ENCODE measurements around the gene OSBPL3. TPM values are rescaled to one million over a fixed set of nuclear protein-coding genes. Genes with fewer than 3 reads are reported as not detected.

Gene OSBPL3
- total RNA-seq, 1 donor from 2014 or later = 37.5 TPM

DNA sequence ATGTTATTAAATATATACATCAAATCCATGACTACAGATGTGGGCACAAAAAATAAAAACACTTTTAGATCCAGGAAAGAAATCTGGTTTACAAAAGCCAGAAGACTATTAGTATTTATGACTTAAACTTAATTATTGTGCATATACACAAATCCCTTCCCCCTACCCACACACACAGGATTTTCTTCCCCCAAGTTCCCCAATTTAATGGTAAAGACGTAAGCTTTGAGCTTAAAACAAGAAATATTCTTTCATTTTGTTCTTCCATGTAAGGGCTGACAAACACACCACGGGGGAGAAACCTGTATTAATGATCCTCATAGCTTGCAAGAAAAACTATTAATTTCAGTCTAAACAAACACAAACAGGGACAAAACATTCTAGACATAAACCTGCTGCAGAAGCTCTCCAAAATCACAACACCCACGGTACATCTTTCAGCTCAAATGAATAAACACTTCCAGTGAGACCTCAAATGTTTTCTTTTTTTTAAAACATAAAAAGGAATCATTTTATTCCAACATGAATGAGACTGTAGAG lies 28.5 kb downstream of the OSBPL3 start:
- TF ChIP-seq CTCF (IDR thresholded peaks at IDR 0.05; ENCODE audit: partially characterized antibody, unreplicated experiment) = no peak
- peaks cover 7% of the 10 kb centered on the region for H3K36me3 Mint-ChIP-seq (ENCODE audit: unreplicated experiment)
- H3K27ac Mint-ChIP-seq (ENCODE audit: unreplicated experiment) = no peak overlapping the region
- H3K4me3 Mint-ChIP-seq (ENCODE audit: unreplicated experiment) = no peak overlapping the region
- H3K27me3 Mint-ChIP-seq (ENCODE audit: unreplicated experiment) = no peaks in the 10 kb centered on the region
- no peaks in the 10 kb centered on the region for H3K9me3 Mint-ChIP-seq (ENCODE audit: unreplicated experiment)
- peaks cover 24% of the 10 kb centered on the region for H3K4me1 Mint-ChIP-seq (ENCODE audit: low read depth, unreplicated experiment)
- DNase-seq = no peak

DNA sequence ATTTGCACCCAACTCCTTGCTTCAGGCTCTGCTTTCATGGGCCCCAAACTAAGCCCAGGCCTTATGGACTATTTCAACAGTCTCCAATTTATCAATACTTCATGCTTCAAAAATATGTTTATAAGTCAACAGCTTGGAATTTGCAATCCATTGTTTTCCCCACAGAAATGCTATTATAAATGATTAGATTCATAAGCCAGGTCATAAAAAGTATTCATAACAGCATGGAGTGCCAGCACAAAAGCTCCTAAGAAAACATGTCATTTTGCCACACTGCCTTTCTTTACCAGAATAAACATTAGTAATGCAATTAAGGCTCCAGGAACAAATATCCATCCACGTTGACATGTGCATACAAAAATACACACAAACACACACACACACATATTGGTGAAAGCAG lies 30.1 kb downstream of the OSBPL3 start:
- H3K9me3 Mint-ChIP-seq (ENCODE audit: unreplicated experiment) = peaks cover 2% of the 10 kb centered on the region
- no peak for TF ChIP-seq CTCF (IDR thresholded peaks at IDR 0.05; ENCODE audit: partially characterized antibody, unreplicated experiment)

GRCh38 chr7:24948739-24949138 lies 31.2 kb downstream of the OSBPL3 start:
- no peak for DNase-seq
- Mint-ChIP-seq H3K4me1 (ENCODE audit: low read depth, unreplicated experiment) (peaks cover 26% of the 10 kb centered on the region), H3K4me3 (ENCODE audit: unreplicated experiment) (no peak overlapping the region), H3K27ac (ENCODE audit: unreplicated experiment) (peak overlapping the region; percentile 4), H3K9me3 (ENCODE audit: unreplicated experiment) (peaks cover 2% of the 10 kb centered on the region), H3K27me3 (ENCODE audit: unreplicated experiment) (no peaks in the 10 kb centered on the region), H3K36me3 (ENCODE audit: unreplicated experiment) (no peaks in the 10 kb centered on the region)
- no peak for TF ChIP-seq CTCF (IDR thresholded peaks at IDR 0.05; ENCODE audit: partially characterized antibody, unreplicated experiment)

More for the DNA sequence above, 30.1 kb downstream of the OSBPL3 start:
- no peak for DNase-seq
- Mint-ChIP-seq H3K4me1 (ENCODE audit: low read depth, unreplicated experiment) (peaks cover 26% of the 10 kb centered on the region), H3K27ac (ENCODE audit: unreplicated experiment) (no peak overlapping the region), H3K36me3 (ENCODE audit: unreplicated experiment) (no peaks in the 10 kb centered on the region), H3K4me3 (ENCODE audit: unreplicated experiment) (no peak overlapping the region), H3K27me3 (ENCODE audit: unreplicated experiment) (no peaks in the 10 kb centered on the region)

- H3K36me3 Mint-ChIP-seq (ENCODE audit: unreplicated experiment) = no peaks in the 10 kb centered on the region
- TF ChIP-seq CTCF (IDR thresholded peaks at IDR 0.05; ENCODE audit: partially characterized antibody, unreplicated experiment) = no peak
- H3K27ac Mint-ChIP-seq (ENCODE audit: unreplicated experiment) = no peak overlapping the region
- no peaks in the 10 kb centered on the region for H3K27me3 Mint-ChIP-seq (ENCODE audit: unreplicated experiment)
- DNase-seq = no peak
- peaks cover 34% of the 10 kb centered on the region for H3K4me1 Mint-ChIP-seq (ENCODE audit: low read depth, unreplicated experiment)
- H3K9me3 Mint-ChIP-seq (ENCODE audit: unreplicated experiment) = peaks cover 2% of the 10 kb centered on the region
- H3K4me3 Mint-ChIP-seq (ENCODE audit: unreplicated experiment) = no peak overlapping the region
These were observed 33.5 kb downstream of the OSBPL3 start for GRCh38 chr7:24946467-24946866.

- no peak for DNase-seq
These were observed 34.1 kb downstream of the OSBPL3 start for GRCh38 chr7:24945899-24946298.

More at GRCh38 chr7:24945899-24946298, 34.1 kb downstream of the OSBPL3 start:
- H3K4me1 Mint-ChIP-seq (ENCODE audit: low read depth, unreplicated experiment) = peaks cover 35% of the 10 kb centered on the region
- TF ChIP-seq CTCF (IDR thresholded peaks at IDR 0.05; ENCODE audit: partially characterized antibody, unreplicated experiment) = no peak
- no peaks in the 10 kb centered on the region for H3K27me3 Mint-ChIP-seq (ENCODE audit: unreplicated experiment)
- H3K36me3 Mint-ChIP-seq (ENCODE audit: unreplicated experiment) = no peaks in the 10 kb centered on the region
- no peak overlapping the region for H3K4me3 Mint-ChIP-seq (ENCODE audit: unreplicated experiment)
- H3K9me3 Mint-ChIP-seq (ENCODE audit: unreplicated experiment) = peaks cover 2% of the 10 kb centered on the region
- H3K27ac Mint-ChIP-seq (ENCODE audit: unreplicated experiment) = no peak overlapping the region
